K562 (cell line): Measurements from ENCODE around the gene CSNK1A1. TPM values are rescaled to one million over a fixed set of nuclear protein-coding genes. Genes with fewer than 3 reads are reported as not detected.

ENCODE experiments used
- BACH1 ChIP-seq: fragments of 200-800 bp; sonication (Bioruptor generic); IDR thresholded peaks from 2 replicates; pipeline ENCODE4 v1.6.1; 2016; ENCODE audit warnings: missing genetic modification characterization, missing compliant biosample characterization
- BDP1 ChIP-seq: IDR thresholded peaks from 3 replicates; pipeline ENCODE4 v1.6.1; 2011; ENCODE audit not compliant: insufficient read length, insufficient read depth
- EP400 ChIP-seq: fragments of 450-650 bp; IDR thresholded peaks from 2 replicates; pipeline ENCODE4 v1.6.1; 2017; ENCODE audit warnings: antibody characterized with exemption, mild to moderate bottlenecking, moderate library complexity
- ETV1 ChIP-seq: fragments of 450-650 bp; conservative IDR thresholded peaks from 2 replicates; pipeline ENCODE4 v1.6.1; 2016; ENCODE audit warnings: missing genetic modification characterization, control low read depth, low read depth, missing compliant biosample characterization
- FOXA3 ChIP-seq, 2 experiments: fragments of 450-650 bp in 1 of 2; sonication (generic) in 1 of 2; formaldehyde crosslinking; IDR thresholded peaks in 1 of 2; conservative IDR thresholded peaks in 1 of 2; 2 replicates each; pipeline versions ENCODE4 v1.4.0 to v1.8.0; 2020 to 2022; ENCODE audit warnings: mild to moderate bottlenecking in 2 of 2, missing genetic modification reagents in 1 of 2
- GTF2A2 ChIP-seq: IDR thresholded peaks from 2 replicates; pipeline ENCODE4 v1.6.1; 2016; ENCODE audit warnings: mild to moderate bottlenecking, missing genetic modification characterization, missing compliant biosample characterization
- GTF2B ChIP-seq: IDR thresholded peaks from 2 replicates; pipeline ENCODE4 v1.6.1; 2011; ENCODE audit not compliant: insufficient read length; ENCODE audit errors: extremely low read depth
- HDAC2 ChIP-seq: fragments of 450-650 bp; IDR thresholded peaks from 2 replicates; pipeline ENCODE4 v1.6.1; 2016; ENCODE audit warnings: mild to moderate bottlenecking
- LEF1 ChIP-seq: fragments of 450-650 bp; IDR thresholded peaks from 2 replicates; pipeline ENCODE4 v1.6.1; 2016; ENCODE audit warnings: mild to moderate bottlenecking
- MAZ ChIP-seq, 2 experiments: fragments of 450-650 bp in 1 of 2; sonication (generic) in 1 of 2; formaldehyde crosslinking; IDR thresholded peaks in 1 of 2; conservative IDR thresholded peaks in 1 of 2; 2 replicates each; pipeline versions ENCODE4 v1.4.0 to v1.5.0; 2020; ENCODE audit warnings: mild to moderate bottlenecking in 1 of 2, missing genetic modification reagents in 1 of 2
- MEF2A ChIP-seq: IDR thresholded peaks from 2 replicates; pipeline ENCODE4 v1.6.1; 2011; ENCODE audit warnings: low read depth, mild to moderate bottlenecking, low read length, moderate library complexity; ENCODE audit not compliant: control insufficient read depth
- MEIS2 ChIP-seq: fragments of 450-650 bp; IDR thresholded peaks from 2 replicates; pipeline ENCODE4 v1.6.1; 2014; ENCODE audit warnings: mild to moderate bottlenecking; ENCODE audit not compliant: partially characterized antibody
- PHTF2 ChIP-seq: fragments of 250-450 bp; sonication (Bioruptor Pico); IDR thresholded peaks from 2 replicates; pipeline ENCODE4 v1.5.0; 2021; ENCODE audit warnings: mild to moderate bottlenecking
- SAFB2 ChIP-seq: fragments of 200-400 bp; formaldehyde crosslinking; IDR thresholded peaks from 2 replicates; pipeline ENCODE4 v1.6.1; 2018; ENCODE audit warnings: borderline replicate concordance, low read length, low read depth, moderate library complexity; ENCODE audit not compliant: severe bottlenecking
- SMAD4 ChIP-seq: fragments of 250-450 bp; sonication (Bioruptor Pico); conservative IDR thresholded peaks from 2 replicates; pipeline ENCODE4 v1.8.0; 2021; ENCODE audit warnings: inconsistent platforms, mild to moderate bottlenecking, moderate library complexity
- SMARCA4 ChIP-seq: fragments of 450-650 bp; IDR thresholded peaks from 2 replicates; pipeline ENCODE4 v1.6.1; 2016
- SPI1 ChIP-seq: IDR thresholded peaks from 2 replicates; pipeline ENCODE4 v1.6.1; 2011; ENCODE audit warnings: low read depth, low read length, control low read depth, borderline replicate concordance
- SUPT5H ChIP-seq: fragments of 450-650 bp; IDR thresholded peaks from 2 replicates; pipeline ENCODE4 v1.6.1; 2016
- TBL1XR1 ChIP-seq, 2 experiments: IDR thresholded peaks; 2 replicates each; pipeline ENCODE4 v1.6.1; 2012; ENCODE audit warnings: improper control_type of control experiment in 2 of 2, low read length in 2 of 2, mild to moderate bottlenecking in 1 of 2
- TSHZ1 ChIP-seq: fragments of 250-450 bp; sonication (Bioruptor Pico); IDR thresholded peaks from 2 replicates; pipeline ENCODE4 v1.4.0; 2020; ENCODE audit warnings: mild to moderate bottlenecking, moderate library complexity
- ZBTB17 ChIP-seq: fragments of 450-650 bp; formaldehyde crosslinking; IDR thresholded peaks from 2 replicates; pipeline ENCODE4 v1.4.0; 2020; ENCODE audit warnings: mild to moderate bottlenecking
- ZHX1 ChIP-seq: fragments of 150-350 bp; conservative IDR thresholded peaks from 2 replicates; pipeline ENCODE4 v1.6.1; 2014; ENCODE audit warnings: low read length
- ZNF24 ChIP-seq: fragments of 450-650 bp; IDR thresholded peaks from 2 replicates; pipeline ENCODE4 v1.6.1; 2016
- polyA plus RNA-seq, 8 experiments: library from polyadenylated mRNA; depleted of rRNA in 4 of 8; stranded (reverse) in 5 of 8; unstranded in 3 of 8; fragments of >200 nt; fragmentation: Nextera tagmentation in 2 of 8; fragmentation: Illumina TruSeq in 1 of 8; extraction: Ambion mirVana in 2 of 8; extraction: Trizol in 1 of 8; gene quantifications; 2 replicates each; pipeline versions ENCODE4 v1.2.1 to v1.2.3, GENCODE V29; 2011 to 2014; ENCODE audit warnings: inconsistent platforms in 1 of 8, missing spikeins in 1 of 8
- total RNA-seq, 7 experiments: library from RNA; depleted of rRNA in 6 of 7; stranded (reverse); fragments of >200 nt in 6 of 7; fragmentation: Illumina TruSeq in 2 of 7; extraction: Trizol in 2 of 7; gene quantifications; 2 replicates each; pipeline versions ENCODE4 v1.2.1 to v1.2.3, GENCODE V29; 2011 to 2021; ENCODE audit warnings: low replicate concordance in 1 of 7

CSNK1A1 gene
- total and polyA plus RNA-seq, 9 of the 15 experiments (the other 6 are each of a cell fraction or from before 2014, with no cell fraction given): 49.1 to 196 (median 154) TPM

- TF ChIP-seq SAFB2: no peak
- 0 out of 2 replicates have a peak, but pooled peaks have one; percentile 29 for TF ChIP-seq MEF2A
- TF ChIP-seq SMARCA4: peak; percentile 82
- TF ChIP-seq SPI1: peak; percentile 73; the same call in 1 of the 2 replicates
- TF ChIP-seq BACH1: peak; percentile 63; the same call in 1 of the 2 replicates
- no peak for TF ChIP-seq TSHZ1 (CRISPR knock-in tag)
- no peak for TF ChIP-seq BDP1
- TF ChIP-seq SUPT5H: 0 out of 2 replicates have a peak, but pooled peaks have one; percentile 31
- no peak for TF ChIP-seq PHTF2 (CRISPR knock-in tag)
- peak in 1 of 2 experiments; percentile 49; a peak in 1 of 4 replicates for TF ChIP-seq FOXA3 (CRISPR knock-in tag; conservative IDR thresholded peaks at IDR 0.05 in 1 of 2, IDR thresholded peaks at IDR 0.05 in 1 of 2)
- TF ChIP-seq HDAC2: peak; percentile 99
- TF ChIP-seq LEF1: peak; percentile 69
- no peak for TF ChIP-seq GTF2B
- peak; percentile 47 to 54; a peak in 2 of 4 replicates for TF ChIP-seq MAZ (CRISPR knock-in tag; conservative IDR thresholded peaks at IDR 0.05 in 1 of 2, IDR thresholded peaks at IDR 0.05 in 1 of 2)
- peak; percentile 65; the same call in 1 of the 2 replicates for TF ChIP-seq ZBTB17
- TF ChIP-seq TBL1XR1 (IDR thresholded peaks at IDR 0.05; ENCODE audit: low read length in 2 of 2): 0 out of 4 replicates have a peak, but pooled peaks of 1 of the 2 experiments have one; percentile 36
- TF ChIP-seq MEIS2: peak; percentile 2
- TF ChIP-seq ZHX1: no peak
- peak; percentile 95 for TF ChIP-seq ETV1 (tag)
- TF ChIP-seq EP400: peak; percentile 39; the same call in 1 of the 2 replicates
- peak; percentile 90 for TF ChIP-seq SMAD4 (CRISPR knock-in tag)
- peak; percentile 76; the same call in 1 of the 2 replicates for TF ChIP-seq ZNF24
- TF ChIP-seq GTF2A2 (tag): no peak
These were observed 99.1 kb downstream of the CSNK1A1 start (continued) for GRCh38 chr5:149452007-149452664.
